Activated naive CD8-positive, alpha-beta T cell treated with anti-CD3 and anti-CD28 coated beads for 36 hours (primary cell): ENCODE results near the gene UBE4B. TPM values are rescaled to one million over a fixed set of nuclear protein-coding genes. Genes with fewer than 3 reads are reported as not detected.
"Not testable (repeated sequence)": the region's sequence is repeated elsewhere in the genome, so short reads cannot be mapped to it uniquely, and the experiment has no call there.

Experiments
- DNase-seq: peaks from one replicate; pipeline ENCODE4 v3.0.0; 2021
- H3K27ac Mint-ChIP-seq: one replicate; pipeline ENCODE4 v1.8.0; 2022; ENCODE audit warnings: mild to moderate bottlenecking, moderate library complexity, mixed read lengths
- H3K27me3 Mint-ChIP-seq: one replicate; pipeline ENCODE4 v1.8.0; 2022; ENCODE audit warnings: mild to moderate bottlenecking, mixed read lengths
- H3K36me3 Mint-ChIP-seq: one replicate; pipeline ENCODE4 v1.8.0; 2021; ENCODE audit warnings: mild to moderate bottlenecking, mixed read lengths
- H3K4me1 Mint-ChIP-seq: one replicate; pipeline ENCODE4 v1.8.0; 2021; ENCODE audit warnings: mixed read lengths
- H3K4me3 Mint-ChIP-seq: one replicate; pipeline ENCODE4 v1.8.0; 2022; ENCODE audit warnings: mild to moderate bottlenecking, moderate library complexity, mixed read lengths
- H3K9me3 Mint-ChIP-seq: one replicate; pipeline ENCODE4 v1.8.0; 2022; ENCODE audit warnings: mixed read lengths
- total RNA-seq, 2 experiments: library from RNA; stranded (reverse); gene quantifications; one replicate each; pipeline ENCODE4 v1.2.3, GENCODE V29; 2021

Gene UBE4B
- total RNA-seq, 2 experiments from 2014 or later = 32.9 to 35.9 TPM

DNA sequence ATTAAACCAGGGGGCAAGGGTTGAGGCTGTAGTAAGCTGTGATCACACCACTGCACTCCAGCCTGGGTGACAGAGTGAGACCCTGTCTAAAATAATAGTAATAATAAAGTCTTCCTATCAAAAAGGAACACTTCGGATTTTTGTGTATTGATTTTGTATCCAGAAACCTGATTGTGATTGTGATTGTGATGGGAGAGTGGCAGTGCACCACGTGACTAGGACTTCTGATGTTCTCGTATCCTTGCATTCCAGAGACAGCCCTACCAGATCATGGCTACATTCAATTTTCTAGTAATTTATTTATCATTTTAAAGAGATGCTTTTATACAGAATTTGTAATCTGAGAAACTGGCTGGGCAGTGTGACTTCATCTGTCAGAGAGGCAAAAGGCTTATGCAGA, 175.1 kb downstream of the UBE4B start:
- H3K36me3 Mint-ChIP-seq = no peaks in the 10 kb centered on the region
- H3K27me3 Mint-ChIP-seq = peaks cover 14% of the 10 kb centered on the region

DNA sequence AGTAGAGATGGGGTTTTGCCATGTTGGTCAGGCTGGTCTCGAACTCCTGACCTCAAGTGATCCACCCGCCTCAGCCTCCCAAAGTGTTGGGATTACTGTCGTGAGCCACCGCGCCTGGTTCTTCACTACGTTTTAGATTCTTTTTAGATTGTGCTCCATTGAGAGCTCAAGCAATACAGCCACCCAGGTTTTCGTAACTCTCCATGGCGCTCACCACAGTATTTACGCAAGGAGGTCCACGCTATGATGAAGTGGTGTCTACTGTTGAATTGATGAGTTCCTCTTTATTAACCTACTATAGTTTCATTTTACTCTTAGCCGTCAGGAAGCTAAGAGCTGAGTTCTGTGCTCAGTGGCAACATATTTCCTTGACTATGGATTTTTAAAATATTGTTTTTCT, 175.8 kb downstream of the UBE4B start:
- no peak overlapping the region for H3K27ac Mint-ChIP-seq
- H3K27me3 Mint-ChIP-seq = peaks cover 14% of the 10 kb centered on the region
- H3K4me1 Mint-ChIP-seq = peaks cover 24% of the 10 kb centered on the region
- no peaks in the 10 kb centered on the region for H3K9me3 Mint-ChIP-seq
- no peak overlapping the region for H3K4me3 Mint-ChIP-seq
- no peak for DNase-seq
- no peaks in the 10 kb centered on the region for H3K36me3 Mint-ChIP-seq

More for the DNA sequence above, 175.1 kb downstream of the UBE4B start:
- H3K9me3 Mint-ChIP-seq = no peaks in the 10 kb centered on the region
- no peak for DNase-seq
- no peak overlapping the region for H3K27ac Mint-ChIP-seq
- peaks cover 19% of the 10 kb centered on the region for H3K4me1 Mint-ChIP-seq
- no peak overlapping the region for H3K4me3 Mint-ChIP-seq

DNA sequence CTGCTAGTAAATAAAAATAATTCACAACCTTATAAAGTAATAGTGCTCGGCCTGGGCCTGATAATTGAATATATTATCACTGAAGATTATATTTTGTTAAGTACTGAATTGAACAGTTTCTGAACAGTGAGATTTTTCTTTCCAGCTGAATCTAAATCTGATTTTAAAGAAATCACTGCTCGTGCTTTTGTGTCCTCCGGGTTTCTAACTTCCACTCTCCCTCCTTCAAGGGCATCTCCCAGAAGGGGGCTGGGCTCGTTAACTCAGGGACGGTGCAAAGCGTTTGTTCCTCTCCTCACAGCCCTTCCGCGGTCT, 176.8 kb downstream of the UBE4B start:
- peak overlapping the region; percentile 29 for H3K27ac Mint-ChIP-seq
- H3K4me1 Mint-ChIP-seq = peaks cover 25% of the 10 kb centered on the region

DNA sequence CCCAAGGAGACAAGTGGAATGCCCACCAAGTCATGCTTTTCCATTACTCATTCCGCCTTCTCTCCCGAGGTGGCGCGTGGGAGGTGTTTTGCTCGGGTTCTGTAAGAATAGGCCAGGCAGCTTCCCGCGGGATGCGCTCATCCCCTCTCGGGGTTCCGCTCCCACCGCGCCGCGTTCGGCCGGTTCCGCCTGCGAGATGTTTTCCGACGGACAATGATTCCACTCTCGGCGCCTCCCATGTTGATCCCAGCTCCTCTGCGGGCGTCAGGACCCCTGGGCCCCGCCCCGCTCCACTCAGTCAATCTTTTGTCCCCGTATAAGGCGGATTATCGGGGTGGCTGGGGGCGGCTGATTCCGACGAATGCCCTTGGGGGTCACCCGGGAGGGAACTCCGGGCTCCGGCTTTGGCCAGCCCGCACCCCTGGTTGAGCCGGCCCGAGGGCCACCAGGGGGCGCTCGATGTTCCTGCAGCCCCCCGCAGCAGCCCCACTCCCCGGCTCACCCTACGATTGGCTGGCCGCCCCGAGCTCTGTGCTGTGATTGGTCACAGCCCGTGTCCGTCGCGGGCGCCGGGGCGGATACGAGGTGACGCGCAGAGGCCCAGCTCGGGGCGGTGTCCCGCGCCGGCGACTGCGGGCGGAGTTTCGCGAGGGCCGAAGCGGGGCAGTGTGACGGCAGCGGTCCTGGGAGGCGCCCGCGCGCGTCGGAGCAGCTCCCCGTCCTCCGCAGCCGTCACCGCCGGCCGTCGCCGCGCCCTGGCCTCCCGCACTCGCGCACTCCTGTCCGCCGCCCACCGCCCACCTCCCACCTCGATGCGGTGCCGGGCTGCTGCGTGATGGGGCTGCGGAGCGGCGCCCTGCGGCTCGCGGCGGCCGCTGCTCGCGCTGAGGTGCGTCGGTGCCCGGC, 177.4 kb downstream of the UBE4B start, which contains the start of gene KIF1B:
TSS of gene KIF1B (plus strand) at position 666 of the 906 bp plus-strand sequence. CDS start 21,759 bp downstream, outside the sequence.
- peak within 1 kb of the TSS; percentile 55 for H3K27ac Mint-ChIP-seq
- H3K9me3 Mint-ChIP-seq = no peaks in the 10 kb centered on the region
- H3K4me3 Mint-ChIP-seq = peak within 1 kb of the TSS; percentile 86
- H3K36me3 Mint-ChIP-seq = no peaks in the 10 kb centered on the region
- peaks cover 25% of the 10 kb centered on the region for H3K4me1 Mint-ChIP-seq
- DNase-seq = peak; percentile 98
- H3K27me3 Mint-ChIP-seq = peaks cover 14% of the 10 kb centered on the region

More for the DNA sequence above, 176.8 kb downstream of the UBE4B start:
- no peak for DNase-seq
- Mint-ChIP-seq H3K36me3 (no peaks in the 10 kb centered on the region), H3K9me3 (no peaks in the 10 kb centered on the region), H3K4me3 (peak overlapping the region; percentile 86), H3K27me3 (peaks cover 14% of the 10 kb centered on the region)

DNA sequence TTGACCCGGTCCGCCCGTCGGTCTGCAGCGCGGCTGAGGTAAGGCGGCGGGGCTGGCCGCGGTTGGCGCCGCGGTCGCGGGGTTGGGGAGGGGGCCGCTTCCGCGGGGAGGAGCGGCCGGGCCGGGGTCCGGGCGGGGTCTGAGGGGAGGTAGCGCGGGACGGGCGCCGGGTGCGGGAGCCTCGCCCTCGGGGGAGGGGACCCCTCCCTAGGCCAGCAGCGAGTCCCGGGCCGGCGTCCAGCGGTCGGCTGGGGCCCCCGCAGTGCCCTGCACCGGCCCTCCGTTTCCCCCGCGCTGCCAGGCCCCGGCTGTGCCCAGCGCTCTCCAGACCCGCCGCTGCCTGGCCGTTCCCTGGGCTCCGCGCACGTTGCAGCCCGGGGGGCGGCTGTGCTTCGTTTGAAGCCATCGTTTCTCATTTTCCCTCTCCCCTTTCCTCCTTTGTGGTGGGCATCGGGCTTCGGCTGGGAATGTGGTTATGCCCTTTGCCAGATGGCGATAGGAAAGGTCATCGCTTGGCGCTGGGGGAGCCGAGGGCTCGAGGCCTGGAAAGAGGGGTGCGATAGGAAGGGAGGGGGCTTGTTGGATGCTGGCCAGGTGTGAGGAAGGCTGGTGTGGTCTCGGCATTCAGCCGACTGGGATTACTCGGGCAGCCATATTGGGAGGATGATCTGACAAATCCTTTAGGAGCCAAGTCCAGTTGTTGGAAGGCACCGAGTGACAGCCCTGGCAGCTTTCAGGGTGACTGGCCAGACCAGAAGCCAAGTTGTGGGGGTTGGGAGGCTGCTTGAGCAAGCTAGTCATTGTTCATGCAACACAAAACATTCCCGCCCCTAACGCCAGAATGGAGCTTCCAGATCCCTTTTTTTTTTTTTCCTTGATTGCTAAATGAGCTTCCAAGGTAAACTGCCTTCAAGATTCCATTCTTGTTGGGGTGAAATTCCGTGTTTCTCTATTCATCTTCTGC, 178.4 kb downstream of the UBE4B start:
- H3K4me1 Mint-ChIP-seq = peaks cover 28% of the 10 kb centered on the region
- H3K36me3 Mint-ChIP-seq = no peaks in the 10 kb centered on the region
- H3K4me3 Mint-ChIP-seq = peak overlapping the region; percentile 78
- peak overlapping the region; percentile 55 for H3K27ac Mint-ChIP-seq
- H3K27me3 Mint-ChIP-seq = peaks cover 14% of the 10 kb centered on the region
- H3K9me3 Mint-ChIP-seq = no peaks in the 10 kb centered on the region
- peak; percentile 27 for DNase-seq

DNA sequence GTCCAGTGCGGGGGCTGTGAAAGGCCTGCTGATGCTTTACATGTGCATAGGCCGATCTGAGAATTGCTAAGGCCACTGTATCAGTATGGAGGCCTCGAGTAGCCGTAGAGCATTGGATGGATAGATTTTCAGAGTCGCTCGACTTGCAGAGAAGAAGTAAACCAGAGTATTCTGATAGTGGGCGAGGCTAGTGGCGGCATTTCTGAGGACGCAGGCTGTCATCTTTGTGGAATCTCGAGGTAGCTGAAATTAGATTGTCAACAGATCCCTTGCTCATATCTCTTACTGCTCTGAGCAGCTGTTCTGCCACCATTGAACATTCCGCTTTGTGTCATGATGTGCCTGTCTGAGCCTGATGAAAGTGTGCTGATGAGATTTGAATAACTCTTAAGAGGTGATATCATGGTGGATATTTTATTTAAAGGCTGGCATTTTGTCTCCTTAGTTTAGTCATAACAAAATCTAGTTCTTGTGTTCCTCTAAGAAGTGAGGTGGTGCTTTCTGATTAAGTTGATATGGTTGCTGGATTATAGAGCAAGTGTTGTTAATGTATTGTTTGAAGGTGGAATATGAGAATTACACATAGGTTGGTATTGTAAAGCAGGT, 179.2 kb downstream of the UBE4B start:
- H3K4me3 Mint-ChIP-seq = peak overlapping the region; percentile 78
- no peaks in the 10 kb centered on the region for H3K9me3 Mint-ChIP-seq
- H3K4me1 Mint-ChIP-seq = peaks cover 34% of the 10 kb centered on the region
- DNase-seq = no peak
- H3K36me3 Mint-ChIP-seq = no peaks in the 10 kb centered on the region
- no peak overlapping the region for H3K27ac Mint-ChIP-seq
- peaks cover 14% of the 10 kb centered on the region for H3K27me3 Mint-ChIP-seq

DNA sequence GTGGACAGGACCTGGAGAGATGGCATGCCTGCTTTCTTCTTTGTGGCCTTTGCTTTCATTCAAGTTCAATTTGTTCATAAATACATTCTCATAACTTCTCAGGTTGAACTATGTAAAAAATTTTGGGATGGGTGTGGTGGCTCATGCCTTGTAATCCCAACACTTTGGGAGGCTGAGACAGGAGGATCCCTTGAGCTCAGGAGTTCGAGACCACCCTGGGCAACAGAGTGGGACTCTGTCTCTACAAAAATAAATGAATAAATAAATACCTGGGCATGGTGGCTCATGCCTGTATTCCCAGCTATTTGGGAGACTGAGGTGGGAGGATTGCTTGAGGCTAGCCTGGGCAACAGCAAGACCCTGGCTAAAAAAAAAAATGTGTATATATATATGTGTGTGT, 179.7 kb downstream of the UBE4B start:
- H3K27me3 Mint-ChIP-seq = peaks cover 14% of the 10 kb centered on the region
- no peak overlapping the region for H3K27ac Mint-ChIP-seq
- no peaks in the 10 kb centered on the region for H3K9me3 Mint-ChIP-seq
- no peak for DNase-seq
- no peaks in the 10 kb centered on the region for H3K36me3 Mint-ChIP-seq
- H3K4me1 Mint-ChIP-seq = peaks cover 35% of the 10 kb centered on the region
- H3K4me3 Mint-ChIP-seq = no peak overlapping the region

DNA sequence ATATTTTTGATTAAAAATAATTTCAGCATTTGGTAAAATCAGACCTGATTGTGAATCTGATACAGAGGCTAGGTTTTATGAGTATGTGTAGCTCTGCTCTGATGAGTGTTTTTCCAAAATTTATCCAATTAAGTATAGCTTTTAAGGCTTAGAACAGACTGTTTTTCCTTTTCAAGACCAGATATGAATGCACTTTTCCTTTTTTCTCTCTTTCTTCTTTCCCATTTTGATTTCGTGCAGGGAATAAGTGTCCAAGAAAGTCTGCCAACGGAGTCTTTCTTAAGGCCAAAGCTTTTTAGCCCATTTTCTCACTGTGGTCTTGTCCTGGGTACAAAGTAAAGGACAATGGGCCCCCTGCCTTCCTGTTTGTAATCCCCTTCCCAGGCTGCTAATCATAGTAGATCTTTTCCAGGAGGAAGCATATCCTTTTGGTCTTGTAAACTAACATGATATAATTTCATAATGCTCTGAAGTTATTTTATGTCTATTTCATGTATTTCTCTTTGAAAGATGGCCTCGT, 180.5 kb downstream of the UBE4B start:
- Mint-ChIP-seq H3K36me3 (no peaks in the 10 kb centered on the region), H3K4me3 (no peak overlapping the region), H3K27ac (no peak overlapping the region), H3K27me3 (peaks cover 14% of the 10 kb centered on the region), H3K4me1 (peaks cover 41% of the 10 kb centered on the region), H3K9me3 (no peaks in the 10 kb centered on the region)
- DNase-seq = no peak

DNA sequence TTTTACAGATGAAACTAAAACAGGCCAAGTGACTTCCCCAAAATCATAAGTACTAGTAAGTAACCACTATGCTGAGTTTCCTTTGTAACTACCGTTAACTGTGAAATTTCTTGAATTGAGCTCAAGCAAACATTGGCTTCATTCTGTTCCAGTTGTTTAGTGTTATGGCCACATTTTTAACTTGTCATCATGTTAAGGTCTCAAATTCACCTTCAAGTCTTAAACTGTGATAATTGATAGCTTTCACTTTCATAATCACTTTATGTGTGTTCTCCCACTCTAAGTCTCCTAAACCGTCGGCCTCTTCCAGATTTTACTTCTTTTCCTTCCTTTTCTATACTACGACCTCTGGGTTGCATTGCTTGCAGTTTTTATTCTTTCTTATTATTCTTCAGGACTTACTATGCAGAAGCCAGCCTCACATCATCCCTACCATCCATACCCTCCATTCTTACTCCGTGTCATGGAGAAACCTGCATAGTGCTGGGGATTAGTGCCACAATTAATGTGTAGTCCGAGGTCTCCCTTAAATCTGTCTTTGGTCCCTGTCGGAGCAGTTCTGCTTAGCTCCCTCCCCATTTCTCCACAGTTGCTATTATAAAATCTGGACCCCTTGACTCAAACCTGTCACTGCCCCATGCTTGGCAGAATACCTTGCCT, 183.5 kb downstream of the UBE4B start:
- Mint-ChIP-seq H3K36me3 (no peaks in the 10 kb centered on the region), H3K9me3 (no peaks in the 10 kb centered on the region), H3K27me3 (no peaks in the 10 kb centered on the region), H3K4me1 (peaks cover 36% of the 10 kb centered on the region), H3K4me3 (no peak overlapping the region), H3K27ac (no peak overlapping the region)
- no peak for DNase-seq

DNA sequence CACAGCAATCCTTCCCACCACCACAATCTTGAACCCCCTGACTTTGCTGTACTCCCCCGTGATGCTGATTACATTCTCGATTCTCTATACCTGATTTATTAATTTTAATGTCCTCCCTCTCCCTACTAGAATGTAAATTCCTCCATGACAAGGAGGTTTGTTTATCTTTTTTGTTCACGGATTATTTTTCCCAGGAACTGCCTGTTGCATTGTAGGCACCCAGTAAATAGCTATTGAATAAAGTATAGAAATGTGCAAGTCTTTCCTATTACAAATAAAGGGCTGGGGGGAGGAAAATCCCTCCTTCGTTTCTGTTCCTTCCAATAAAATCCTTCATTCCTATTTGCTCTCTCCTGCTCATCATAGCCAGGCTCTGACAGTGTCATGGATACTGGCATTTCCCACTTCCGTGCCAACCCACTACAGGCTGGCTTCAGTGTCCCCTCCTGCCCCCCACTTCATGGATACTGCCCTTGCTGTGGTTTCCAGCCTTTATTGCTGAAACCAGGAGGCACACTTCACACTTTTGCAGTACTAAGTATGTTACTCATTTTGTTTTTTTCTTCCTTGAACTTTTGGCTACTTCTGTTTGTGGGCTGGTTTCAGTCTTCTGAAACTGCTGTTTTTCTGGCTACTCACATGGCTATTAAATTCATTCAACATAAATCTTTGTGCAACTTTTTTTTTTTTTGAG, 185.1 kb downstream of the UBE4B start:
- H3K9me3 Mint-ChIP-seq = no peaks in the 10 kb centered on the region
- H3K27ac Mint-ChIP-seq = no peak overlapping the region
- H3K4me1 Mint-ChIP-seq = peaks cover 25% of the 10 kb centered on the region
- no peaks in the 10 kb centered on the region for H3K27me3 Mint-ChIP-seq
- H3K36me3 Mint-ChIP-seq = no peaks in the 10 kb centered on the region
- no peak for DNase-seq
- no peak overlapping the region for H3K4me3 Mint-ChIP-seq

DNA sequence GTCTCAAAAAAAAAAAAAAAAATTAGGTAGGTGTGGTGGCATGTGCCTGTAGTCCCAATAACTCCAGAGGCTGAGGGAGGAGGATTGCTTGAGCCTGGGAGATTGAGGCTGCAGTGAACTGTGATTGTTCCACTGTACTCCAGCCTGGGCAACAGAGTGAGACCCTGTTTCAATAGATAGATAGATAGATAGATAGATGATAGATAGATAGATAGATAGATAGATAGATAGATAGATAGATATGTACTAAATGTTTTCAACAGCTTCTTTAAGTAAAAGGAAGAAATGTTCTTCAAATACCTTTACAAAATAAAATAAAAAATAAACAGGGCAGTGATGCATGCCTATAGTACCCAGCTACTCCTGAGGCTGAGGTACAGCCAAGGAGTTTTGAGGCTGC, 187.4 kb downstream of the UBE4B start:
- H3K27ac Mint-ChIP-seq = no peak overlapping the region
- H3K27me3 Mint-ChIP-seq = no peaks in the 10 kb centered on the region
- DNase-seq = no peak
- H3K4me1 Mint-ChIP-seq = peaks cover 19% of the 10 kb centered on the region
- H3K9me3 Mint-ChIP-seq = no peaks in the 10 kb centered on the region
- H3K36me3 Mint-ChIP-seq = no peaks in the 10 kb centered on the region
- H3K4me3 Mint-ChIP-seq = no peak overlapping the region

DNA sequence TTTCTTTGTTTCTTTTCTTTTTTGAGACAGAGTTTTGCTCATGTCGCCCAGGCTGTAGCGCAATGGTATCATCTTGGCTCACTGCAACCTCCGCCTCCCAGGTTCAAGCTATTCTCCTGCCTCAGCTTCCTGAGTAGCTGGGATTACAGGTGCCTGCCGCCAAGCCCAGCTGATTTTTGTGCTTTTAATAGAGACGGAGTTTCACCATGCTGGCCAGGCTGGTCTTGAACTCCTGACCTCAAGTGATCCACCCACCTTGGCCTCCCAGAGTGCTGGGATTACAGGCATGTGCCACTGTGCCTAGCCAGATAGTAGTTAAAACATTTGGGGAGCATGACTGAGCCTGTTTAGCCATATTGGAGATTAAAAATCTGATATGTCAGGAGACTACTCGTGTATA, 187.9 kb downstream of the UBE4B start:
- not testable (repeated sequence) for H3K4me3 Mint-ChIP-seq, H3K27me3 Mint-ChIP-seq, H3K36me3 Mint-ChIP-seq, H3K27ac Mint-ChIP-seq, DNase-seq, H3K9me3 Mint-ChIP-seq
- peaks cover 19% of the 10 kb centered on the region for H3K4me1 Mint-ChIP-seq

DNA sequence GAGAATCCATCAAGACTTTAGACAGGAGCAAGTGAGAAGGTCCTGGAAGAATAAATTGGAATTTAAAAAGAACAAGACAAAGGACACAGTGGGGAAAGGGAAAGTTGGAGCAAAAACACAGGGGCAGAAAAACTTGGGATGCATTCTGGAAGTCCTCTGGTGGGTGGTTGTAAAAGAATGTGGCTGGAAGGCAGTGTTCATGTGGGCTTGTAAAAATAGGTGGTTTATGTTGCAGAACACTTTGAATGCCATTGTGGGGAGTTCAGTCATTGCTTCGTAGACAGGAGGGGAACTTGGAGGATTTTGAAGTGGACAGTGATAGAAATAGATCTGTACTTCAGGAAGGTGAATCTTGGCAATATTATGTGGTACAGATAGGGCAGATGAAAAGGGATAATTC, 192.8 kb downstream of the UBE4B start:
- H3K27ac Mint-ChIP-seq = no peak overlapping the region
- DNase-seq = no peak
- H3K9me3 Mint-ChIP-seq = peaks cover 2% of the 10 kb centered on the region
- H3K4me3 Mint-ChIP-seq = no peak overlapping the region
- H3K36me3 Mint-ChIP-seq = no peaks in the 10 kb centered on the region
- H3K4me1 Mint-ChIP-seq = peaks cover 3% of the 10 kb centered on the region
- H3K27me3 Mint-ChIP-seq = no peaks in the 10 kb centered on the region

DNA sequence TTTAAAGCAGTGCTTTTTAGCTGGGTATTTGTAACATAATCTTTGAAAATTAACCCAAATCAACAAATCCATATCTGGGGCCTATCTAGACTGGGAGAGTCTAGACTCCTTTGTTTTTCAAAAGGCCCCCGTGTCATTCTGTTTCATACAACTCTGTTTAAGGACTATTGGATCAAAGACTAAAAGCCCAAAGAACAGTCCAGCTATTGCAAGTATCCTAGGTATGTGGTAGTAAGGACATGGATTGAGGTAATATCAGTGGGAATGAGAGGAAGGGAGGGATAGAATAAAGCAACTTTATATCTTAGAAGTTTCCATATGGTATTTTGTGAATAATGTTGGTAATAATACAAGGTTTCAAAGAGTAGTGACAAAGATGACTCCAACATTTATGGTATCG, 195.8 kb downstream of the UBE4B start:
- H3K27ac Mint-ChIP-seq = no peak overlapping the region
- no peak for DNase-seq
- H3K9me3 Mint-ChIP-seq = peaks cover 2% of the 10 kb centered on the region
- H3K4me3 Mint-ChIP-seq = no peak overlapping the region
- no peaks in the 10 kb centered on the region for H3K27me3 Mint-ChIP-seq
- peaks cover 3% of the 10 kb centered on the region for H3K4me1 Mint-ChIP-seq
- H3K36me3 Mint-ChIP-seq = no peaks in the 10 kb centered on the region
